ENCODE measurements around the gene JMJD4. TPM values are rescaled to one million over a fixed set of nuclear protein-coding genes. Genes with fewer than 3 reads are reported as not detected.

Gene JMJD4
- total and polyA plus RNA-seq, 9 of the 15 experiments (the other 6 are each of a cell fraction or from before 2014, with no cell fraction given) = 1.4 to 42.6 (median 29.2) TPM

DNA sequence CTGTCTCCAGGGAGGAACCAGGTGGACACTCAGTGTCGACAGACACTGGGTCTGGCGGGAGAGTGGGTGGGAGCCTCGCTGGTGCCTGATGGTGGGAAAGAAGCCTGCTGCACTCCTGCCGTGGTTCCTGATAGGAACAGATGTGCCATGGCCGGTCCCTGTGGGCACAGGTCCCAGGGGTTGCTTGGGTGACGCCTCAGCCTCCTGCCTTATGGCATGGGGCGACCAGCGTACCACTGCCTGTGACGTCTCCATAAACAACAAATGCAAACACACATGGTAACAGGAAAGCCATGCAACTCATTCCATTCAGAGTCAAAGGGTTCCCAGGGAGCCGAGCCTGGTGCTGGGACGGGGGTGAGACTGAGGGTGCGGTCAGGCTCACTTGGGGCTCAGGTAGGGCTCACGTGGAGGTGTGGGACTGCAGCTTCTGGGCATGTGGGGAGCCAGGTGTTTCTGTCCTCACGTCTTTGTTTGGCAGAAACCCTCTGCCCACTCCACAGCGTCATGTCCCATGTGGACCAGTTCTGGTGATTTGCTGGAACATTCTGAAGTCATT is 34.9 kb upstream of the JMJD4 start:
- H2AFZ ChIP-seq (ENCODE audit: low read depth, low read length) = no peak overlapping the region
- H3K27me3 ChIP-seq (ENCODE audit: control insufficient read depth in 2 of 2, insufficient read depth in 2 of 2, low read length in 2 of 2) = no peaks in the 10 kb centered on the region
- intact Hi-C loops (cut with micrococcal nuclease) = no loop called here
- no peak for ATAC-seq
- 0 out of 2 replicates have a peak, but pooled peaks cover 6% of the 10 kb centered on the region for H4K20me1 ChIP-seq (replicated peaks; ENCODE audit: control insufficient read depth, insufficient read depth, low read length)
- no peak overlapping the region for H3K27ac ChIP-seq (ENCODE audit: extremely low read depth, low read depth, low read length)
- no TSS peak for BruUV-seq (replicated peaks)
- peaks cover 3% of the 10 kb centered on the region for H3K9me1 ChIP-seq (ENCODE audit: control insufficient read depth, insufficient read depth, low read length)
- H3K4me2 ChIP-seq (ENCODE audit: insufficient read depth, low read length) = no peak overlapping the region
- H3K9me3 ChIP-seq (replicated peaks; ENCODE audit: control insufficient read depth, insufficient read depth, low read depth, low read length) = no peaks in the 10 kb centered on the region
- in situ Hi-C loops (cut with MboI) = loop anchor here (10.0 kb wide), 1 partner anchor 165 kb away; no protein-coding TSS in a partner anchor
- peaks cover 0 to 3% of the 10 kb centered on the region in 2 experiments; a peak in 1 of 5 replicates for H3K4me1 ChIP-seq (replicated peaks in 1 of 2; ENCODE audit: control insufficient read depth in 2 of 2, insufficient read depth in 2 of 2, low read length in 2 of 2)
- peak overlapping the region in 1 of 2 experiments; percentile 31; a peak in 1 of 4 replicates for H3K9ac ChIP-seq (ENCODE audit: insufficient read depth in 1 of 2, low read depth in 2 of 2, low read length in 2 of 2)
- POLR2A ChIA-PET = no interaction called here
- CTCF ChIA-PET (ENCODE audit: low intra/inter-chr PET ratio) = interaction anchor here (0.7 kb wide), 1 partner anchor 1362 kb away, joined by 4 read pairs; no protein-coding TSS in a partner anchor
- H3K79me2 ChIP-seq (ENCODE audit: control insufficient read depth, insufficient read depth, low read length) = no peaks in the 10 kb centered on the region
- H3K36me3 ChIP-seq (ENCODE audit: control insufficient read depth, insufficient read depth, low read length) = peaks cover 46% of the 10 kb centered on the region; the same call in 2 of the 3 replicates
- TF ChIP-seq MBD2 (IDR thresholded peaks at IDR 0.05; ENCODE audit: borderline replicate concordance, low read depth) (no peak), RAD51 (IDR thresholded peaks at IDR 0.05; ENCODE audit: borderline replicate concordance, low read depth) (no peak), OTX1 (CRISPR knock-in tag; IDR thresholded peaks at IDR 0.05) (no peak), MAFG (tag; conservative IDR thresholded peaks at IDR 0.05) (no peak), FOXM1 (IDR thresholded peaks at IDR 0.05; ENCODE audit: low read depth) (no peak), FOXM1 (CRISPR knock-in tag; IDR thresholded peaks at IDR 0.05; ENCODE audit: low read depth) (no peak), THRAP3 (IDR thresholded peaks at IDR 0.05; ENCODE audit: borderline replicate concordance) (no peak), LCOR (CRISPR knock-in tag; IDR thresholded peaks at IDR 0.05) (no peak), PHTF2 (CRISPR knock-in tag; IDR thresholded peaks at IDR 0.05) (no peak), ZC3H8 (IDR thresholded peaks at IDR 0.05) (no peak), NR3C1 (CRISPR knock-in tag; IDR thresholded peaks at IDR 0.05) (no peak), ZZZ3 (IDR thresholded peaks at IDR 0.05) (no peak), SOX6 (IDR thresholded peaks at IDR 0.05) (no peak)
- no peak for DNase-seq (ENCODE audit: extremely low read depth in 1 of 4, low spot score in 3 of 4)
- no peak overlapping the region for H3K4me3 ChIP-seq
- FAIRE-seq = no peak
- WGBS (ENCODE audit: insufficient coverage, low coverage, missing lambda C conversion rate) = 77% methylated on average over 15 of the region's 15 CpGs
